Neural progenitor cell (in vitro differentiated cells): ENCODE results near the gene ANO3.

Source experiments
- CTCF ChIP-seq: fragments of 200-600 bp; sonication (generic); IDR thresholded peaks from 2 replicates; pipeline ENCODE4 v1.5.1; 2017; ENCODE audit warnings: antibody characterized with exemption, mild to moderate bottlenecking
- EZH2 ChIP-seq: fragments of 200-600 bp; sonication (generic); IDR thresholded peaks from 2 replicates; pipeline ENCODE4 v1.6.1; 2017; ENCODE audit warnings: antibody characterized with exemption, mild to moderate bottlenecking, moderate library complexity

- TF ChIP-seq CTCF (no peak), EZH2 (no peak)
These were observed 78.9 kb downstream of the ANO3 start for GRCh38 chr11:26410706-26411366.
